SH-SY5Y (cell line): ENCODE measurements around the gene CPXM2.

Source experiments
- GATA2 ChIP-seq: IDR thresholded peaks from 2 replicates; pipeline ENCODE4 v1.6.1; 2011; ENCODE audit warnings: mild to moderate bottlenecking, low read depth, low read length
- GATA3 ChIP-seq: IDR thresholded peaks from 2 replicates; pipeline ENCODE4 v1.6.1; 2011; ENCODE audit warnings: low read depth, mild to moderate bottlenecking, low read length, moderate library complexity

DNA sequence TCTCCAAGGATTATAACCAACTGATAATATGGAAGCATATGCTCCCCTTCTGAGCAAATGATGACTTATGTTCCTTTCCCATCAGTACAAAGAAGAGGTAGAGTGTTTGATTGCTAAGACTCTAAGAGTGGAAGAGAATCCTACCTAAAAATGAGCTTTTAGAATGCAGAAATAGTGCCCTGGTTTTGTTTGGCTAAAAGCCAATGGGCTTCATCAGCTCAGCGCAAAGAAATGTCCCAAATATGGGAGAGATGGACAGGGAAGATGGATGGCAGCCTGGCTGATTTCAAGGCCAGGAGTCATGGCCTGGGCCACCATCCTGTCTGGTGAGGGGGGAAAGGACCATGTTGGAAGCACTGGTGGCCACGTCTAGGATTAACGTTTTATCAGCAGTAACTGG lies 165.2 kb downstream of the CPXM2 start:
- no peak for TF ChIP-seq GATA2
- no peak for TF ChIP-seq GATA3
